AG20443 (cell line): ENCODE measurements around the gene MAGEB17.
A peak's percentile ranks its signal among the peaks of the same experiment; 100 is the strongest.

Experiments used
- DNase-seq: peaks from one replicate; pipeline ENCODE4 v3.0.0; 2012; ENCODE audit warnings: low spot score, mixed read lengths

MAGEB17 gene

GRCh38 chrX:16210061-16210460, 42.8 kb downstream of the MAGEB17 start:
- DNase-seq = no peak

GRCh38 chrX:16212024-16212423, 44.7 kb downstream of the MAGEB17 start:
- no peak for DNase-seq

GRCh38 chrX:16212436-16212835, 45.2 kb downstream of the MAGEB17 start:
- peak; percentile 5 for DNase-seq

GRCh38 chrX:16213961-16214360, 46.7 kb downstream of the MAGEB17 start:
- DNase-seq = no peak

GRCh38 chrX:16215660-16216059, 48.4 kb downstream of the MAGEB17 start:
- no peak for DNase-seq
